IMR-90 (cell line): ENCODE measurements around the gene CEP76. TPM values are rescaled to one million over a fixed set of nuclear protein-coding genes. Genes with fewer than 3 reads are reported as not detected.

Experiments
- ATAC-seq: fragments of 200-7000 bp; cut with Tn5 transposase; 2 replicates; pipeline ENCODE4 v1.9.1; 2020; ENCODE audit warnings: low read depth, mild to moderate bottlenecking, moderate library complexity
- BruUV-seq: library from RNA; stranded (reverse); fragments of 400-500 nt; replicated peaks from 2 replicates; lab custom pipeline; 2021; lab: Mats Ljungman, UMichigan
- CTCF ChIA-PET: fragments of 300-600 bp; formaldehyde crosslinking; extraction: SDS; loops from one replicate; lab custom pipeline; 2021; ENCODE audit warnings: antibody characterized with exemption; lab: Yijun Ruan, JAX
- POLR2A ChIA-PET: fragments of 300-600 bp; sonication (Branson Sonifier 250); formaldehyde crosslinking; loops from one replicate; lab custom pipeline; 2022; ENCODE audit warnings: antibody characterized with exemption; ENCODE audit not compliant: unreplicated experiment; lab: Charles Lee
- DNase-seq: peaks from one replicate; pipeline ENCODE4 v3.0.0; 2013
- H2AFZ ChIP-seq: replicated peaks from 2 replicates; pipeline ENCODE3; 2013; ENCODE audit warnings: low read length, mild to moderate bottlenecking; ENCODE audit not compliant: poor library complexity
- H2AK5ac ChIP-seq: 2 replicates; pipeline ENCODE4 v1.6.1; 2013; ENCODE audit warnings: low read depth, low read length, inconsistent platforms
- H2AK9ac ChIP-seq: replicated peaks from 2 replicates; pipeline ENCODE3; 2013; ENCODE audit warnings: mild to moderate bottlenecking, low read depth, low read length, moderate library complexity; ENCODE audit not compliant: poor library complexity
- H2BK120ac ChIP-seq: 2 replicates; pipeline ENCODE4 v1.6.1; 2013; ENCODE audit warnings: low read depth, low read length, inconsistent platforms
- H2BK15ac ChIP-seq: 3 replicates; pipeline ENCODE4 v1.6.1; 2013; ENCODE audit warnings: low read depth, low read length, inconsistent platforms
- H2BK20ac ChIP-seq: 2 replicates; pipeline ENCODE4 v1.6.1; 2013; ENCODE audit warnings: low read depth, mild to moderate bottlenecking, inconsistent platforms, low read length, moderate library complexity
- H2BK5ac ChIP-seq: 2 replicates; pipeline ENCODE4 v1.6.1; 2013; ENCODE audit warnings: mild to moderate bottlenecking, low read depth, low read length, inconsistent platforms; ENCODE audit not compliant: poor library complexity, severe bottlenecking
- H3K14ac ChIP-seq: replicated peaks from 2 replicates; pipeline ENCODE4 v1.6.1; 2013; ENCODE audit warnings: low read depth, low read length, inconsistent platforms
- H3K18ac ChIP-seq: 2 replicates; pipeline ENCODE4 v1.6.1; 2013; ENCODE audit warnings: low read depth, low read length, control low read depth
- H3K23ac ChIP-seq: 2 replicates; pipeline ENCODE4 v1.6.1; 2013; ENCODE audit warnings: low read depth, low read length, inconsistent platforms
- H3K27ac ChIP-seq: 2 replicates; pipeline ENCODE4 v1.5.1; 2013; ENCODE audit warnings: mild to moderate bottlenecking, control low read depth, low read length; ENCODE audit not compliant: insufficient read depth
- H3K27me3 ChIP-seq: 2 replicates; pipeline ENCODE4 v1.6.1; 2013; ENCODE audit warnings: low read length; ENCODE audit not compliant: control insufficient read depth, insufficient read depth
- H3K36me3 ChIP-seq: 2 replicates; pipeline ENCODE4 v1.6.1; 2013; ENCODE audit warnings: low read length, mixed read lengths; ENCODE audit not compliant: control insufficient read depth, insufficient read depth
- H3K4ac ChIP-seq: 2 replicates; pipeline ENCODE4 v1.6.1; 2013; ENCODE audit warnings: low read depth, low read length, inconsistent platforms
- H3K4me1 ChIP-seq: 2 replicates; pipeline ENCODE4 v1.6.1; 2013; ENCODE audit warnings: low read length, mixed read lengths; ENCODE audit not compliant: control insufficient read depth, insufficient read depth
- H3K4me2 ChIP-seq: 2 replicates; pipeline ENCODE4 v1.6.1; 2013; ENCODE audit warnings: low read depth, mild to moderate bottlenecking, control low read depth, low read length, moderate library complexity
- H3K4me3 ChIP-seq: 2 replicates; pipeline ENCODE4 v1.5.1; 2013; ENCODE audit warnings: low read depth, mild to moderate bottlenecking, control low read depth, low read length, moderate library complexity; ENCODE audit not compliant: insufficient read depth
- H3K56ac ChIP-seq: 2 replicates; pipeline ENCODE4 v1.6.1; 2013; ENCODE audit warnings: low read length, inconsistent platforms; ENCODE audit not compliant: insufficient read depth; ENCODE audit errors: extremely low read depth
- H3K79me1 ChIP-seq, 2 experiments: 2 replicates each; pipeline ENCODE4 v1.6.1; 2013; ENCODE audit warnings: low read length in 2 of 2, inconsistent platforms in 1 of 2, low read depth in 1 of 2
- H3K9ac ChIP-seq: 2 replicates; pipeline ENCODE4 v1.6.1; 2013; ENCODE audit warnings: low read depth, low read length, control low read depth
- H3K9me1 ChIP-seq: 2 replicates; pipeline ENCODE4 v1.6.1; 2013; ENCODE audit warnings: low read length, inconsistent platforms; ENCODE audit not compliant: insufficient read depth
- H3K9me3 ChIP-seq: 2 replicates; pipeline ENCODE4 v1.6.1; 2013; ENCODE audit warnings: low read length; ENCODE audit not compliant: control insufficient read depth, insufficient read depth
- H4K20me1 ChIP-seq: 2 replicates; pipeline ENCODE4 v1.6.1; 2013; ENCODE audit warnings: low read length, inconsistent platforms; ENCODE audit not compliant: insufficient read depth
- H4K5ac ChIP-seq: 2 replicates; pipeline ENCODE4 v1.6.1; 2013; ENCODE audit warnings: mild to moderate bottlenecking, low read depth, low read length, control low read depth
- H4K8ac ChIP-seq, 2 experiments: 2 replicates each; pipeline ENCODE4 v1.6.1; 2013; ENCODE audit warnings: low read depth in 2 of 2, low read length in 2 of 2, control low read depth in 1 of 2, inconsistent platforms in 1 of 2
- H4K91ac ChIP-seq: 2 replicates; pipeline ENCODE4 v1.6.1; 2013; ENCODE audit warnings: low read depth, low read length, inconsistent platforms; ENCODE audit not compliant: insufficient read depth
- CEBPB ChIP-seq: IDR thresholded peaks from 2 replicates; pipeline ENCODE4 v1.6.1; 2012; ENCODE audit warnings: low read depth, low read length, improper control_type of control experiment
- MAFK ChIP-seq: IDR thresholded peaks from 2 replicates; pipeline ENCODE4 v1.6.1; 2012; ENCODE audit warnings: low read depth, low read length, improper control_type of control experiment
- RAD21 ChIP-seq: IDR thresholded peaks from 2 replicates; pipeline ENCODE4 v1.6.1; 2012; ENCODE audit warnings: low read length, improper control_type of control experiment
- RFX5 ChIP-seq: IDR thresholded peaks from 2 replicates; pipeline ENCODE4 v1.8.0; 2012; ENCODE audit warnings: low read depth, mild to moderate bottlenecking, low read length, moderate library complexity
- SMC3 ChIP-seq: fragments of 150-350 bp; IDR thresholded peaks from 2 replicates; pipeline ENCODE4 v1.6.1; 2016; ENCODE audit warnings: low read depth, mild to moderate bottlenecking, antibody characterized with exemption, low read length, moderate library complexity
- WGBS, 2 experiments: methylation state at CpG; one replicate each; pipeline versions ENCODE4 v1.1.5 to v1.1.7; 2013; ENCODE audit warnings: missing lambda C conversion rate in 2 of 2; ENCODE audit not compliant: insufficient read length in 1 of 2; ENCODE audit errors: extremely low coverage in 2 of 2; 5-methylcytosine and 5-hydroxymethylcytosine counted together
- dilution Hi-C: fragments of 300-500 bp; cut with HindIII; formaldehyde crosslinking; loops from one replicate; pipeline ENCODE4 v1.14.3; 2018; ENCODE audit warnings: low sequenced_read_pairs; ENCODE audit not compliant: unreplicated experiment
- in situ Hi-C: fragments of 300-500 bp; cut with MboI; formaldehyde crosslinking; loops from 3 replicates; pipeline ENCODE4 v1.14.3; 2019; ENCODE audit warnings: low sequenced_read_pairs, inconsistent platforms, mixed read lengths
- intact Hi-C: fragments of 100-400 bp; cut with micrococcal nuclease; formaldehyde crosslinking; loops from 2 replicates; pipeline ENCODE4 v1.10.0; 2022
- polyA plus RNA-seq, 3 experiments: library from polyadenylated mRNA; depleted of rRNA; stranded (reverse); fragments of >200 nt; gene quantifications; 2 replicates each; pipeline ENCODE4 v1.2.3, GENCODE V29; 2012; ENCODE audit warnings: low replicate concordance in 1 of 3
- total RNA-seq: library from RNA; depleted of rRNA; stranded (reverse); fragments of >200 nt; gene quantifications from 2 replicates; pipeline ENCODE4 v1.2.3, GENCODE V29; 2012
- TF ChIP-seq, protein P1 (sequence below): conservative IDR thresholded peaks from 2 replicates; pipeline ENCODE4 v1.5.1; 2012; ENCODE audit warnings: mild to moderate bottlenecking, low read depth, low read length, improper control_type of control experiment

CEP76 gene
- total and polyA plus RNA-seq, 2 of the 4 experiments (the other 2 are of a cell fraction), result 5.1 to 8.1 TPM

DNA sequence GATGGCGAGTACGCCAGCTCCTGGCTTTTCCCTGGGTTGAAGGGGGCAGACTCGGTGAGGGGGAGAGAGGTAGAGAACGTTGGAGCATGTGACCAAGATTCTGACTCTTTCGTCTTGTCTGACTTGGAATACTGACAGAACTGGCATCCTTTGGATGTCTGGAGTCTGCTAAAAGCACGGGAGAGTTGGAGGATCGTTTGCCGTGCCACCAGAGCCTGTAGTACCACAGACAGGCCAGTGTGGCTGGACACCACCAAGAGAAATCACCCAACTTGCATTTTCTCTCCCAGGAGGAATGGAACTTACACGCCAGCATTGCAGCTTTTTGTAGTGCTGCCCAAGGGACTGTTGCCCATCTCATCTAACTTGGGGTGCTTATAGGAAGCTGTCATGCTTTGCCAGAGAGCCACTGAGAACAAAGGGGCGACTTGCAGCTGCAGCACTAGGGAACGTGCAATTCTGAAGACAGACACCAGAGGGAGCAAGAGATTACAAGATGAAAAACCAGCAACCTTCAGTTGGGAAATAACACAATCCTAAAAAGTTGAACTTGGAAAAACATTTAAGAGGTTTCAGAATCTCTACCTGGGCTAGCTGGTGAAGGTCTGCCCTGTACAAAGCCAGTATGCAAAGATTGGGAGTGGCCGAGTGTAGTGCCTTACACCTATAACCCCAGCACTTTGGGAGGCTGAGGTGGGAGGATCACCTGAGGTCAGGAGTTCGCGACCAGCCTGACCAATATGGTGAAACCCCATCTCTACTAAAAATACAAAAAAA lies 24.4 kb upstream of the CEP76 start:
- Histone ChIP-seq H2BK120ac (no peak overlapping the region), H3K4me3 (no peak overlapping the region), H3K4ac (no peak overlapping the region), H2BK15ac (no peak overlapping the region), H2BK20ac (no peak overlapping the region), H3K4me1 (no peaks in the 10 kb centered on the region; the same call in 1 of the 2 replicates), H3K36me3 (peaks cover 21% of the 10 kb centered on the region), H3K9me3 (peaks cover 3% of the 10 kb centered on the region; the same call in 1 of the 2 replicates), H4K8ac (no peak overlapping the region), H2AFZ (peak overlapping the region; percentile 65), H3K27me3 (no peaks in the 10 kb centered on the region), H3K14ac (no peak overlapping the region), H3K9me1 (no peaks in the 10 kb centered on the region), H3K79me1 (no peaks in the 10 kb centered on the region), H3K9ac (no peak overlapping the region), H4K5ac (no peak overlapping the region), H2AK5ac (no peak overlapping the region), H3K4me2 (no peak overlapping the region), H3K56ac (no peak overlapping the region), H4K20me1 (no peaks in the 10 kb centered on the region), H3K18ac (no peak overlapping the region), H3K23ac (no peak overlapping the region), H2AK9ac (peak overlapping the region; percentile 97), H3K27ac (no peak overlapping the region), H4K91ac (no peak overlapping the region), H2BK5ac (no peak overlapping the region)
- ATAC-seq (peak; percentile 80), DNase-seq (peak; percentile 74)
- in situ Hi-C loops (loop anchor here (25.0 kb wide), 1 partner anchor 435 kb away; no protein-coding TSS in a partner anchor), intact Hi-C loops (loop anchor here (1.0 to 5.0 kb wide), 5 partner anchors 18 to 905 kb away; no protein-coding TSS in a partner anchor), dilution Hi-C loops (no loop called here)
- WGBS, 2 experiments, result 33% methylated on average over 1 of the region's 14 CpGs; no CpG with 5 or more reads in 1 of the 2 experiments
- ChIA-PET CTCF (interaction anchor here (0.7 to 5.2 kb wide), 10 partner anchors 11 to 409 kb away, joined by 3 to 38 read pairs (median 3); partner anchors contain the start of genes CEP76 and PSMG2), POLR2A (no interaction called here)
- TF ChIP-seq, protein P1, sequence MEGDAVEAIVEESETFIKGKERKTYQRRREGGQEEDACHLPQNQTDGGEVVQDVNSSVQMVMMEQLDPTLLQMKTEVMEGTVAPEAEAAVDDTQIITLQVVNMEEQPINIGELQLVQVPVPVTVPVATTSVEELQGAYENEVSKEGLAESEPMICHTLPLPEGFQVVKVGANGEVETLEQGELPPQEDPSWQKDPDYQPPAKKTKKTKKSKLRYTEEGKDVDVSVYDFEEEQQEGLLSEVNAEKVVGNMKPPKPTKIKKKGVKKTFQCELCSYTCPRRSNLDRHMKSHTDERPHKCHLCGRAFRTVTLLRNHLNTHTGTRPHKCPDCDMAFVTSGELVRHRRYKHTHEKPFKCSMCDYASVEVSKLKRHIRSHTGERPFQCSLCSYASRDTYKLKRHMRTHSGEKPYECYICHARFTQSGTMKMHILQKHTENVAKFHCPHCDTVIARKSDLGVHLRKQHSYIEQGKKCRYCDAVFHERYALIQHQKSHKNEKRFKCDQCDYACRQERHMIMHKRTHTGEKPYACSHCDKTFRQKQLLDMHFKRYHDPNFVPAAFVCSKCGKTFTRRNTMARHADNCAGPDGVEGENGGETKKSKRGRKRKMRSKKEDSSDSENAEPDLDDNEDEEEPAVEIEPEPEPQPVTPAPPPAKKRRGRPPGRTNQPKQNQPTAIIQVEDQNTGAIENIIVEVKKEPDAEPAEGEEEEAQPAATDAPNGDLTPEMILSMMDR, result peak; percentile 89
- TF ChIP-seq SMC3 (peak; percentile 96), MAFK (no peak), RAD21 (peak; percentile 92), RFX5 (no peak), CEBPB (peak; percentile 77; the same call in 1 of the 2 replicates)
- no TSS peak for BruUV-seq
